ENCODE measurements around the gene SORD. TPM values are rescaled to one million over a fixed set of nuclear protein-coding genes. Genes with fewer than 3 reads are reported as not detected.
A peak's percentile ranks its signal among the peaks of the same experiment; 100 is the strongest.

SORD gene
- total and polyA plus RNA-seq, 9 of the 15 experiments (the other 6 are each of a cell fraction or from before 2014, with no cell fraction given) = 5.9 to 79.2 (median 29.6) TPM

DNA sequence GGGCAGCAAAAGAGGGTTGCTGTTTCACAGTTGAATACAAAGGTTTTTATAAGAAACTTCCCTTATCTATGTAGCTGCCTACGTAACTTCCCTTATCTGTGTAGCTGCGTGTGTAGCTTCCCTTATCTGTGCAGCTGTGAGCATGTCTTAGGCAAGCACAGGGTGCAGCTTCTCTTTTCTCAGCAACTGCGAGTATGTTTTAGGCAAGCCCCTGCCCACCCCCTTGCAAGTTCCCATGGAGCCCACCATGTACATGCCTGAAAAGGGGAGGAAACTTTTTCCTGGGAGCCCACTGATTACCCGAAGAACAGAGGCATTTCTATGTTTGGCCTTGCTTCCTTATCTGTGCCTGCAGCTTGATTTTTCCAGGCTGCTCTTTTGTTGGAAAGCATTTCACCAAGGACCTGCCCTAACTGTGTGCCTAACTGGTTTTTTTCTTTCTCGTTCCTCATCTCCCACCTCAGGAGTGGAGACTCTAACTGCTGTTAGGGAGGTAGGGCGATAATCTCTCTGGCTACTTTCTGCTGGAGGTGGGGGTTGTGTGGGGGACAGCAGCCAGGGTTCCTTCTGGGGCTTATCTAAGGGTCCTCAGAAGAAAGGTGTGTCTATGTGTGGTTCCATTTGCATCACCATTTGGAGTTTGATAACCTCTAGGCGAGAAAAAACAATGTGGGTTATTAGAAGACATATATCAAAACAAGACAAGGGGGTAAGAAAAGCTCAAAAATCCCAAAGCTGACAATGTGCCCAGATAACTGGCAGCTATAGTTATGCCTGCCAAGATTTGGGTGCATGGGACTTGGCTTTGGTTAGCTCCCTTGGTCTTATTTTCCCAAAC lies 26.0 kb downstream of the SORD start (continued):
- TF ChIP-seq, protein P1, sequence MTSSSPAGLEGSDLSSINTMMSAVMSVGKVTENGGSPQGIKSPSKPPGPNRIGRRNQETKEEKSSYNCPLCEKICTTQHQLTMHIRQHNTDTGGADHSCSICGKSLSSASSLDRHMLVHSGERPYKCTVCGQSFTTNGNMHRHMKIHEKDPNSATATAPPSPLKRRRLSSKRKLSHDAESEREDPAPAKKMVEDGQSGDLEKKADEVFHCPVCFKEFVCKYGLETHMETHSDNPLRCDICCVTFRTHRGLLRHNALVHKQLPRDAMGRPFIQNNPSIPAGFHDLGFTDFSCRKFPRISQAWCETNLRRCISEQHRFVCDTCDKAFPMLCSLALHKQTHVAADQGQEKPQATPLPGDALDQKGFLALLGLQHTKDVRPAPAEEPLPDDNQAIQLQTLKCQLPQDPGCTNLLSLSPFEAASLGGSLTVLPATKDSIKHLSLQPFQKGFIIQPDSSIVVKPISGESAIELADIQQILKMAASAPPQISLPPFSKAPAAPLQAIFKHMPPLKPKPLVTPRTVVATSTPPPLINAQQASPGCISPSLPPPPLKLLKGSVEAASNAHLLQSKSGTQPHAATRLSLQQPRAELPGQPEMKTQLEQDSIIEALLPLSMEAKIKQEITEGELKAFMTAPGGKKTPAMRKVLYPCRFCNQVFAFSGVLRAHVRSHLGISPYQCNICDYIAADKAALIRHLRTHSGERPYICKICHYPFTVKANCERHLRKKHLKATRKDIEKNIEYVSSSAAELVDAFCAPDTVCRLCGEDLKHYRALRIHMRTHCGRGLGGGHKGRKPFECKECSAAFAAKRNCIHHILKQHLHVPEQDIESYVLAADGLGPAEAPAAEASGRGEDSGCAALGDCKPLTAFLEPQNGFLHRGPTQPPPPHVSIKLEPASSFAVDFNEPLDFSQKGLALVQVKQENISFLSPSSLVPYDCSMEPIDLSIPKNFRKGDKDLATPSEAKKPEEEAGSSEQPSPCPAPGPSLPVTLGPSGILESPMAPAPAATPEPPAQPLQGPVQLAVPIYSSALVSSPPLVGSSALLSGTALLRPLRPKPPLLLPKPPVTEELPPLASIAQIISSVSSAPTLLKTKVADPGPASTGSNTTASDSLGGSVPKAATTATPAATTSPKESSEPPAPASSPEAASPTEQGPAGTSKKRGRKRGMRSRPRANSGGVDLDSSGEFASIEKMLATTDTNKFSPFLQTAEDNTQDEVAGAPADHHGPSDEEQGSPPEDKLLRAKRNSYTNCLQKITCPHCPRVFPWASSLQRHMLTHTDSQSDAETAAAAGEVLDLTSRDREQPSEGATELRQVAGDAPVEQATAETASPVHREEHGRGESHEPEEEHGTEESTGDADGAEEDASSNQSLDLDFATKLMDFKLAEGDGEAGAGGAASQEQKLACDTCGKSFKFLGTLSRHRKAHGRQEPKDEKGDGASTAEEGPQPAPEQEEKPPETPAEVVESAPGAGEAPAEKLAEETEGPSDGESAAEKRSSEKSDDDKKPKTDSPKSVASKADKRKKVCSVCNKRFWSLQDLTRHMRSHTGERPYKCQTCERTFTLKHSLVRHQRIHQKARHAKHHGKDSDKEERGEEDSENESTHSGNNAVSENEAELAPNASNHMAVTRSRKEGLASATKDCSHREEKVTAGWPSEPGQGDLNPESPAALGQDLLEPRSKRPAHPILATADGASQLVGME (CRISPR knock-in tag; IDR thresholded peaks at IDR 0.05) = no peak
- TF ChIP-seq, protein P2, sequence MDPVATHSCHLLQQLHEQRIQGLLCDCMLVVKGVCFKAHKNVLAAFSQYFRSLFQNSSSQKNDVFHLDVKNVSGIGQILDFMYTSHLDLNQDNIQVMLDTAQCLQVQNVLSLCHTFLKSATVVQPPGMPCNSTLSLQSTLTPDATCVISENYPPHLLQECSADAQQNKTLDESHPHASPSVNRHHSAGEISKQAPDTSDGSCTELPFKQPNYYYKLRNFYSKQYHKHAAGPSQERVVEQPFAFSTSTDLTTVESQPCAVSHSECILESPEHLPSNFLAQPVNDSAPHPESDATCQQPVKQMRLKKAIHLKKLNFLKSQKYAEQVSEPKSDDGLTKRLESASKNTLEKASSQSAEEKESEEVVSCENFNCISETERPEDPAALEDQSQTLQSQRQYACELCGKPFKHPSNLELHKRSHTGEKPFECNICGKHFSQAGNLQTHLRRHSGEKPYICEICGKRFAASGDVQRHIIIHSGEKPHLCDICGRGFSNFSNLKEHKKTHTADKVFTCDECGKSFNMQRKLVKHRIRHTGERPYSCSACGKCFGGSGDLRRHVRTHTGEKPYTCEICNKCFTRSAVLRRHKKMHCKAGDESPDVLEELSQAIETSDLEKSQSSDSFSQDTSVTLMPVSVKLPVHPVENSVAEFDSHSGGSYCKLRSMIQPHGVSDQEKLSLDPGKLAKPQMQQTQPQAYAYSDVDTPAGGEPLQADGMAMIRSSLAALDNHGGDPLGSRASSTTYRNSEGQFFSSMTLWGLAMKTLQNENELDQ (CRISPR knock-in tag; IDR thresholded peaks at IDR 0.05; ENCODE audit: borderline replicate concordance) = no peak; the same call in 1 of the 2 replicates
- TF ChIP-seq FOSL1 (tag; conservative IDR thresholded peaks at IDR 0.05) (peak; percentile 78), TSC22D4 (tag; IDR thresholded peaks at IDR 0.05) (no peak), MXI1 (IDR thresholded peaks at IDR 0.05; ENCODE audit: low read depth, low read length) (no peak), MCM7 (IDR thresholded peaks at IDR 0.05) (no peak), ZNF165 (CRISPR knock-in tag; IDR thresholded peaks at IDR 0.05; ENCODE audit: borderline replicate concordance) (no peak), ELF1 (tag; IDR thresholded peaks at IDR 0.05) (no peak)
- TF ChIP-seq, protein P3, sequence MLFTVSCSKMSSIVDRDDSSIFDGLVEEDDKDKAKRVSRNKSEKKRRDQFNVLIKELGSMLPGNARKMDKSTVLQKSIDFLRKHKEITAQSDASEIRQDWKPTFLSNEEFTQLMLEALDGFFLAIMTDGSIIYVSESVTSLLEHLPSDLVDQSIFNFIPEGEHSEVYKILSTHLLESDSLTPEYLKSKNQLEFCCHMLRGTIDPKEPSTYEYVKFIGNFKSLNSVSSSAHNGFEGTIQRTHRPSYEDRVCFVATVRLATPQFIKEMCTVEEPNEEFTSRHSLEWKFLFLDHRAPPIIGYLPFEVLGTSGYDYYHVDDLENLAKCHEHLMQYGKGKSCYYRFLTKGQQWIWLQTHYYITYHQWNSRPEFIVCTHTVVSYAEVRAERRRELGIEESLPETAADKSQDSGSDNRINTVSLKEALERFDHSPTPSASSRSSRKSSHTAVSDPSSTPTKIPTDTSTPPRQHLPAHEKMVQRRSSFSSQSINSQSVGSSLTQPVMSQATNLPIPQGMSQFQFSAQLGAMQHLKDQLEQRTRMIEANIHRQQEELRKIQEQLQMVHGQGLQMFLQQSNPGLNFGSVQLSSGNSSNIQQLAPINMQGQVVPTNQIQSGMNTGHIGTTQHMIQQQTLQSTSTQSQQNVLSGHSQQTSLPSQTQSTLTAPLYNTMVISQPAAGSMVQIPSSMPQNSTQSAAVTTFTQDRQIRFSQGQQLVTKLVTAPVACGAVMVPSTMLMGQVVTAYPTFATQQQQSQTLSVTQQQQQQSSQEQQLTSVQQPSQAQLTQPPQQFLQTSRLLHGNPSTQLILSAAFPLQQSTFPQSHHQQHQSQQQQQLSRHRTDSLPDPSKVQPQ (CRISPR knock-in tag; IDR thresholded peaks at IDR 0.05; ENCODE audit: borderline replicate concordance) = no peak
- TF ChIP-seq, protein P4, sequence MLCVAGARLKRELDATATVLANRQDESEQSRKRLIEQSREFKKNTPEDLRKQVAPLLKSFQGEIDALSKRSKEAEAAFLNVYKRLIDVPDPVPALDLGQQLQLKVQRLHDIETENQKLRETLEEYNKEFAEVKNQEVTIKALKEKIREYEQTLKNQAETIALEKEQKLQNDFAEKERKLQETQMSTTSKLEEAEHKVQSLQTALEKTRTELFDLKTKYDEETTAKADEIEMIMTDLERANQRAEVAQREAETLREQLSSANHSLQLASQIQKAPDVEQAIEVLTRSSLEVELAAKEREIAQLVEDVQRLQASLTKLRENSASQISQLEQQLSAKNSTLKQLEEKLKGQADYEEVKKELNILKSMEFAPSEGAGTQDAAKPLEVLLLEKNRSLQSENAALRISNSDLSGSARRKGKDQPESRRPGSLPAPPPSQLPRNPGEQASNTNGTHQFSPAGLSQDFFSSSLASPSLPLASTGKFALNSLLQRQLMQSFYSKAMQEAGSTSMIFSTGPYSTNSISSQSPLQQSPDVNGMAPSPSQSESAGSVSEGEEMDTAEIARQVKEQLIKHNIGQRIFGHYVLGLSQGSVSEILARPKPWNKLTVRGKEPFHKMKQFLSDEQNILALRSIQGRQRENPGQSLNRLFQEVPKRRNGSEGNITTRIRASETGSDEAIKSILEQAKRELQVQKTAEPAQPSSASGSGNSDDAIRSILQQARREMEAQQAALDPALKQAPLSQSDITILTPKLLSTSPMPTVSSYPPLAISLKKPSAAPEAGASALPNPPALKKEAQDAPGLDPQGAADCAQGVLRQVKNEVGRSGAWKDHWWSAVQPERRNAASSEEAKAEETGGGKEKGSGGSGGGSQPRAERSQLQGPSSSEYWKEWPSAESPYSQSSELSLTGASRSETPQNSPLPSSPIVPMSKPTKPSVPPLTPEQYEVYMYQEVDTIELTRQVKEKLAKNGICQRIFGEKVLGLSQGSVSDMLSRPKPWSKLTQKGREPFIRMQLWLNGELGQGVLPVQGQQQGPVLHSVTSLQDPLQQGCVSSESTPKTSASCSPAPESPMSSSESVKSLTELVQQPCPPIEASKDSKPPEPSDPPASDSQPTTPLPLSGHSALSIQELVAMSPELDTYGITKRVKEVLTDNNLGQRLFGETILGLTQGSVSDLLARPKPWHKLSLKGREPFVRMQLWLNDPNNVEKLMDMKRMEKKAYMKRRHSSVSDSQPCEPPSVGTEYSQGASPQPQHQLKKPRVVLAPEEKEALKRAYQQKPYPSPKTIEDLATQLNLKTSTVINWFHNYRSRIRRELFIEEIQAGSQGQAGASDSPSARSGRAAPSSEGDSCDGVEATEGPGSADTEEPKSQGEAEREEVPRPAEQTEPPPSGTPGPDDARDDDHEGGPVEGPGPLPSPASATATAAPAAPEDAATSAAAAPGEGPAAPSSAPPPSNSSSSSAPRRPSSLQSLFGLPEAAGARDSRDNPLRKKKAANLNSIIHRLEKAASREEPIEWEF (CRISPR knock-in tag; IDR thresholded peaks at IDR 0.05) = no peak

Data from K562 (cell line).